HepG2 (cell line): Measurements from ENCODE around the gene TNP2. TPM values are rescaled to one million over a fixed set of nuclear protein-coding genes. Genes with fewer than 3 reads are reported as not detected.
A peak's percentile ranks its signal among the peaks of the same experiment; 100 is the strongest.

Experiments
- ATAD3A ChIP-seq: sonication (generic); formaldehyde crosslinking; IDR thresholded peaks from 2 replicates; pipeline ENCODE4 v1.4.0; 2020; ENCODE audit warnings: missing genetic modification reagents
- ATF1 ChIP-seq: IDR thresholded peaks from 2 replicates; pipeline ENCODE4 v1.6.1; 2016; ENCODE audit warnings: mild to moderate bottlenecking, control low read depth
- DZIP1 ChIP-seq: sonication (generic); formaldehyde crosslinking; IDR thresholded peaks from 2 replicates; pipeline ENCODE4 v1.5.0; 2020; ENCODE audit warnings: mild to moderate bottlenecking, missing genetic modification reagents
- FOXA3 ChIP-seq: IDR thresholded peaks from 2 replicates; pipeline ENCODE4 v1.6.1; 2016; ENCODE audit warnings: missing genetic modification reagents, missing compliant biosample characterization
- MXI1 ChIP-seq: IDR thresholded peaks from 3 replicates; pipeline ENCODE4 v1.6.1; 2012; ENCODE audit warnings: low read depth, low read length, inconsistent platforms, borderline replicate concordance
- NR2C2 ChIP-seq: sonication (generic); formaldehyde crosslinking; IDR thresholded peaks from 2 replicates; pipeline ENCODE4 v1.4.0; 2020; ENCODE audit warnings: missing genetic modification reagents, mild to moderate bottlenecking, moderate library complexity, borderline replicate concordance
- PAWR ChIP-seq: sonication (generic); formaldehyde crosslinking; IDR thresholded peaks from 2 replicates; pipeline ENCODE4 v1.4.0; 2020; ENCODE audit warnings: missing genetic modification reagents, mild to moderate bottlenecking, borderline replicate concordance
- PPARG ChIP-seq: conservative IDR thresholded peaks from 2 replicates; pipeline ENCODE4 v1.6.1; 2016; ENCODE audit warnings: missing biosample characterization, missing genetic modification reagents
- RXRB ChIP-seq: IDR thresholded peaks from 2 replicates; pipeline ENCODE4 v1.6.1; 2016; ENCODE audit warnings: borderline replicate concordance, missing genetic modification reagents, missing compliant biosample characterization
- TGIF2 ChIP-seq: IDR thresholded peaks from 2 replicates; pipeline ENCODE4 v1.6.1; 2016; ENCODE audit warnings: control low read depth, missing compliant biosample characterization
- ZNF230 ChIP-seq: sonication (generic); formaldehyde crosslinking; IDR thresholded peaks from 2 replicates; pipeline ENCODE4 v1.4.0; 2020; ENCODE audit warnings: mild to moderate bottlenecking, missing genetic modification reagents
- ZNF235 ChIP-seq: sonication (generic); formaldehyde crosslinking; IDR thresholded peaks from 2 replicates; pipeline ENCODE4 v1.8.1; 2023; ENCODE audit warnings: mild to moderate bottlenecking, missing genetic modification reagents, borderline replicate concordance
- ZNF281 ChIP-seq: sonication (generic); formaldehyde crosslinking; IDR thresholded peaks from 2 replicates; pipeline ENCODE4 v1.4.0; 2020; ENCODE audit warnings: missing genetic modification reagents, borderline replicate concordance
- ZNF318 ChIP-seq: sonication (generic); formaldehyde crosslinking; IDR thresholded peaks from 2 replicates; pipeline ENCODE4 v1.4.0; 2020; ENCODE audit warnings: mild to moderate bottlenecking, missing genetic modification reagents
- ZNF44 ChIP-seq: sonication (generic); formaldehyde crosslinking; IDR thresholded peaks from 2 replicates; pipeline ENCODE4 v1.5.1; 2020; ENCODE audit warnings: mild to moderate bottlenecking, missing genetic modification reagents
- ZNF713 ChIP-seq: sonication (generic); formaldehyde crosslinking; IDR thresholded peaks from 2 replicates; pipeline ENCODE4 v1.4.0; 2020; ENCODE audit warnings: mild to moderate bottlenecking, missing genetic modification reagents
- polyA plus RNA-seq, 8 experiments: library from polyadenylated mRNA; depleted of rRNA in 3 of 8; stranded (reverse) in 7 of 8; unstranded in 1 of 8; fragments of >200 nt; fragmentation: Illumina TruSeq in 4 of 8; extraction: Trizol in 4 of 8; gene quantifications; 2 replicates each; pipeline versions ENCODE4 v1.2.1 to v1.2.3, GENCODE V29; 2011 to 2016; ENCODE audit warnings: low read depth in 4 of 8, missing spikeins in 1 of 8, mixed read lengths in 1 of 8; ENCODE audit not compliant: insufficient read depth in 1 of 8
- total RNA-seq, 5 experiments: library from RNA; depleted of rRNA; stranded (reverse); fragments of >200 nt; fragmentation: Illumina TruSeq; extraction: Trizol; gene quantifications; 2 replicates each; pipeline ENCODE4 v1.2.3, GENCODE V29; 2016; ENCODE audit warnings: low read depth in 1 of 5

The TNP2 gene
- total and polyA plus RNA-seq, 2 of the 13 experiments (the other 11 are each of a cell fraction or from before 2014, with no cell fraction given): not detected

- TF ChIP-seq ZNF318: no peak
- TF ChIP-seq NR2C2 (CRISPR knock-in tag): 0 out of 2 replicates have a peak, but pooled peaks have one; percentile 42
- TF ChIP-seq PAWR (CRISPR knock-in tag): no peak
- TF ChIP-seq ZNF235 (CRISPR knock-in tag): no peak
- no peak for TF ChIP-seq ATF1 (CRISPR knock-in tag)
- TF ChIP-seq DZIP1 (CRISPR knock-in tag): 0 out of 2 replicates have a peak, but pooled peaks have one; percentile 57
- TF ChIP-seq TGIF2: no peak
- TF ChIP-seq PPARG (CRISPR knock-in tag): peak; percentile 77
- no peak for TF ChIP-seq ZNF44 (CRISPR knock-in tag)
- TF ChIP-seq ZNF713 (CRISPR knock-in tag): no peak
- TF ChIP-seq FOXA3 (CRISPR knock-in tag): peak; percentile 29; the same call in 1 of the 2 replicates
- peak; percentile 50; the same call in 1 of the 2 replicates for TF ChIP-seq ZNF281 (CRISPR knock-in tag)
- no peak for TF ChIP-seq MXI1
- TF ChIP-seq ZNF230 (CRISPR knock-in tag): no peak
- peak; percentile 59; the same call in 1 of the 2 replicates for TF ChIP-seq RXRB (CRISPR knock-in tag)
- TF ChIP-seq ATAD3A (CRISPR knock-in tag): no peak
Measured at GRCh38 chr16:11292076-11292748, 23.1 kb upstream of the TNP2 start (continued).
